GM23338 (cell line): ENCODE measurements around the gene SLC24A4. TPM values are rescaled to one million over a fixed set of nuclear protein-coding genes. Genes with fewer than 3 reads are reported as not detected.

ENCODE experiments used
- ATAC-seq: fragments of 200-7000 bp; cut with Tn5 transposase; 3 replicates; pipeline ENCODE4 v1.9.1; 2020
- DNase-seq: peaks from one replicate; pipeline ENCODE4 v3.0.0-alpha.2; 2015; ENCODE audit warnings: low spot score
- H2AFZ ChIP-seq: fragments of 200-600 bp; sonication (generic); 2 replicates; pipeline ENCODE4 v1.8.0; 2016; ENCODE audit warnings: antibody characterized with exemption, mild to moderate bottlenecking, moderate library complexity
- H3F3A ChIP-seq: fragments of 200-600 bp; sonication (generic); replicated peaks from 2 replicates; pipeline ENCODE4 v1.8.0; 2017; ENCODE audit warnings: antibody characterized with exemption, mixed run types, low read depth
- H3K27ac ChIP-seq: fragments of 200-600 bp; sonication (generic); 2 replicates; pipeline ENCODE4 v1.6.1; 2016; ENCODE audit warnings: low read depth
- H3K27me3 ChIP-seq: fragments of 200-600 bp; sonication (generic); 2 replicates; pipeline ENCODE4 v1.8.0; 2016; ENCODE audit warnings: mild to moderate bottlenecking, mixed run types, moderate library complexity; ENCODE audit not compliant: insufficient read depth
- H3K36me3 ChIP-seq: fragments of 200-600 bp; sonication (generic); 2 replicates; pipeline ENCODE4 v1.8.0; 2016; ENCODE audit warnings: mild to moderate bottlenecking; ENCODE audit not compliant: insufficient read depth
- H3K4me1 ChIP-seq: fragments of 200-600 bp; sonication (generic); 2 replicates; pipeline ENCODE4 v1.8.0; 2016; ENCODE audit warnings: mild to moderate bottlenecking, moderate library complexity; ENCODE audit not compliant: insufficient read depth
- H3K4me2 ChIP-seq: fragments of 200-600 bp; sonication (generic); 2 replicates; pipeline ENCODE4 v1.7.1; 2017; ENCODE audit warnings: mixed run types
- H3K4me3 ChIP-seq: fragments of 200-600 bp; sonication (generic); 2 replicates; pipeline ENCODE4 v1.6.1; 2016; ENCODE audit warnings: mixed run types
- H3K79me2 ChIP-seq: fragments of 200-600 bp; sonication (generic); replicated peaks from 2 replicates; pipeline ENCODE4 v1.8.0; 2017; ENCODE audit warnings: mild to moderate bottlenecking; ENCODE audit not compliant: insufficient read depth
- H3K9me2 ChIP-seq: fragments of 200-600 bp; sonication (generic); 2 replicates; pipeline ENCODE4 v1.8.0; 2017; ENCODE audit not compliant: insufficient read depth
- H4K20me1 ChIP-seq: fragments of 200-600 bp; sonication (generic); replicated peaks from 2 replicates; pipeline ENCODE4 v1.8.0; 2017; ENCODE audit warnings: mild to moderate bottlenecking; ENCODE audit not compliant: insufficient read depth
- H3K27ac Mint-ChIP-seq: 2 replicates; pipeline ENCODE4 v1.8.0; 2020; ENCODE audit warnings: inconsistent platforms, mild to moderate bottlenecking, moderate library complexity, mixed read lengths
- H3K27me3 Mint-ChIP-seq: 3 replicates; pipeline ENCODE4 v1.8.0; 2022; ENCODE audit warnings: low read depth, mild to moderate bottlenecking, moderate library complexity, mixed read lengths, inconsistent platforms; ENCODE audit not compliant: insufficient read depth, poor library complexity
- H3K36me3 Mint-ChIP-seq: 3 replicates; pipeline ENCODE4 v1.8.0; 2021; ENCODE audit warnings: low read depth, mild to moderate bottlenecking, inconsistent platforms, moderate library complexity, mixed read lengths
- H3K4me1 Mint-ChIP-seq: 3 replicates; pipeline ENCODE4 v1.8.0; 2020; ENCODE audit warnings: mild to moderate bottlenecking, inconsistent platforms, mixed read lengths
- H3K4me3 Mint-ChIP-seq: 3 replicates; pipeline ENCODE4 v1.8.0; 2021; ENCODE audit warnings: moderate library complexity, mild to moderate bottlenecking, inconsistent platforms, mixed read lengths
- H3K9me3 Mint-ChIP-seq: 3 replicates; pipeline ENCODE4 v1.8.0; 2020; ENCODE audit warnings: moderate library complexity, mild to moderate bottlenecking, inconsistent platforms, mixed read lengths
- EZH2 ChIP-seq: fragments of 200-600 bp; sonication (generic); IDR thresholded peaks from one replicate; pipeline ENCODE4 v1.8.0; 2017; ENCODE audit warnings: antibody characterized with exemption, mild to moderate bottlenecking, low read depth; ENCODE audit not compliant: unreplicated experiment
- EZH2phosphoT487 ChIP-seq: fragments of 200-600 bp; sonication (generic); IDR thresholded peaks from one replicate; pipeline ENCODE4 v1.8.1; 2018; ENCODE audit warnings: antibody characterized with exemption; ENCODE audit not compliant: unreplicated experiment
- JUNB ChIP-seq: IDR thresholded peaks from one replicate; pipeline ENCODE4 v1.6.1; 2016; ENCODE audit warnings: antibody characterized with exemption; ENCODE audit not compliant: unreplicated experiment
- NANOG ChIP-seq: IDR thresholded peaks from 2 replicates; pipeline ENCODE4 v1.6.1; 2016; ENCODE audit warnings: antibody characterized with exemption, borderline replicate concordance
- POLR2AphosphoS5 ChIP-seq: IDR thresholded peaks from 2 replicates; pipeline ENCODE4 v1.6.1; 2016; ENCODE audit warnings: antibody characterized with exemption, low read depth
- ZNF114 ChIP-seq: fragments of 250-450 bp; sonication (Bioruptor Pico); IDR thresholded peaks from 2 replicates; pipeline ENCODE4 v1.5.0; 2020; ENCODE audit warnings: mild to moderate bottlenecking, moderate library complexity
- polyA plus RNA-seq: library from polyadenylated mRNA; unstranded; fragments of >200 nt; fragmentation: Nextera tagmentation; extraction: Ambion mirVana; gene quantifications from 2 replicates; pipeline ENCODE4 v1.2.1, GENCODE V29; 2016
- total RNA-seq: library from RNA; depleted of rRNA; stranded (reverse); fragments of >200 nt; shearing (Covaris generic); gene quantifications from 2 replicates; pipeline ENCODE4 v1.2.3, GENCODE V29; 2014
- TF ChIP-seq, protein P1 (sequence below): fragments of 250-450 bp; sonication (Bioruptor Pico); IDR thresholded peaks from 2 replicates; pipeline ENCODE4 v1.5.0; 2020; ENCODE audit warnings: mild to moderate bottlenecking, moderate library complexity
- TF ChIP-seq, protein P2 (sequence below): IDR thresholded peaks from one replicate; pipeline ENCODE4 v1.6.1; 2018; ENCODE audit warnings: antibody characterized with exemption; ENCODE audit not compliant: unreplicated experiment
- TF ChIP-seq, protein P3 (sequence below): IDR thresholded peaks from 2 replicates; pipeline ENCODE4 v1.6.1; 2016; ENCODE audit warnings: antibody characterized with exemption

Gene SLC24A4
- total and polyA plus RNA-seq, 2 experiments from 2014 or later: 0.06 to 0.38 TPM

DNA sequence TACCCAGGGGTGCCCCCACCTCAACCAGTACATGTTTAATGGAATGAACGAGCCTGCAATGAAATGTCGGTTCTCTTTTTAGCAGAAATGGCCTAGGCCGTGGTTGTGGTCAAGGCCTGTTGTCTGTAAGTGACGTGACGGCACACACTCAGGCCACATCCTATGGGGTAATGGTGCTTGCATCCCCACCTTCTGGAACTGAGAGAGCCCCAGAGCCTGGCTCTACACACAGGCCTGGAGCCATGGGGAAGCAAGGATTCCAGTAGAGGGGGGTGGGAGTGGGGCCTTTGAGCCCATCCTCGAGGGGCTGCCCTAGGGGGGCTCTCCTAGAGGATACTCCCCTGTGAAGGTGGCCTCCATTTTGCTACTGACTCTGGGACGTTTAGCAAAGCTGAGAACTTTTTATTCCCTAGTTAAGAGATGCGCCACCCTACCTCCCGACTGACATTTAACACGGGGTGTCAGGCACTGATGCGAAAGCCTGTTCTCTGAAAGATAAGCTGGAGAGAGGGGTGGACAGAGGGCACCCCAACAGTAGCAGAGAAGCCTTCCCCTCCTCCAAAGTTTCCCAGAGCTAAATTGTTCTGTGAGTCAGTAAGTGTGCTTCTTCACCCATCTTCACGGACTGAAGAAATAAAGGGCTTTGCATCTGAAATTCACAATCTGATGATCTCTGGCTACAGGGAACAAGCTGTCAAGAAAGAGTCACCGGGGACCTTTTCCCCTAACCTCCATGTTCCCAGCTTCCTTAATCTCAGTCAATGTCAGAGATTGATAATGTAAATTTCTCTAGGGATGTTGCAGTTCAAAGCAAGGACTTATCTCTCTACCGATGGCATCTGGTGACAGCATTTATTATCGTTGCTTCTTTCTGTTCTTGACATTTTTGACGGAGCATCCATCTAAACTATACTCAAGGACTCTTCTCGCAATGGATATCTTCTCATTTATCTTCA is 197.4 kb downstream of the SLC24A4 start (continued):
- TF ChIP-seq, protein P1, sequence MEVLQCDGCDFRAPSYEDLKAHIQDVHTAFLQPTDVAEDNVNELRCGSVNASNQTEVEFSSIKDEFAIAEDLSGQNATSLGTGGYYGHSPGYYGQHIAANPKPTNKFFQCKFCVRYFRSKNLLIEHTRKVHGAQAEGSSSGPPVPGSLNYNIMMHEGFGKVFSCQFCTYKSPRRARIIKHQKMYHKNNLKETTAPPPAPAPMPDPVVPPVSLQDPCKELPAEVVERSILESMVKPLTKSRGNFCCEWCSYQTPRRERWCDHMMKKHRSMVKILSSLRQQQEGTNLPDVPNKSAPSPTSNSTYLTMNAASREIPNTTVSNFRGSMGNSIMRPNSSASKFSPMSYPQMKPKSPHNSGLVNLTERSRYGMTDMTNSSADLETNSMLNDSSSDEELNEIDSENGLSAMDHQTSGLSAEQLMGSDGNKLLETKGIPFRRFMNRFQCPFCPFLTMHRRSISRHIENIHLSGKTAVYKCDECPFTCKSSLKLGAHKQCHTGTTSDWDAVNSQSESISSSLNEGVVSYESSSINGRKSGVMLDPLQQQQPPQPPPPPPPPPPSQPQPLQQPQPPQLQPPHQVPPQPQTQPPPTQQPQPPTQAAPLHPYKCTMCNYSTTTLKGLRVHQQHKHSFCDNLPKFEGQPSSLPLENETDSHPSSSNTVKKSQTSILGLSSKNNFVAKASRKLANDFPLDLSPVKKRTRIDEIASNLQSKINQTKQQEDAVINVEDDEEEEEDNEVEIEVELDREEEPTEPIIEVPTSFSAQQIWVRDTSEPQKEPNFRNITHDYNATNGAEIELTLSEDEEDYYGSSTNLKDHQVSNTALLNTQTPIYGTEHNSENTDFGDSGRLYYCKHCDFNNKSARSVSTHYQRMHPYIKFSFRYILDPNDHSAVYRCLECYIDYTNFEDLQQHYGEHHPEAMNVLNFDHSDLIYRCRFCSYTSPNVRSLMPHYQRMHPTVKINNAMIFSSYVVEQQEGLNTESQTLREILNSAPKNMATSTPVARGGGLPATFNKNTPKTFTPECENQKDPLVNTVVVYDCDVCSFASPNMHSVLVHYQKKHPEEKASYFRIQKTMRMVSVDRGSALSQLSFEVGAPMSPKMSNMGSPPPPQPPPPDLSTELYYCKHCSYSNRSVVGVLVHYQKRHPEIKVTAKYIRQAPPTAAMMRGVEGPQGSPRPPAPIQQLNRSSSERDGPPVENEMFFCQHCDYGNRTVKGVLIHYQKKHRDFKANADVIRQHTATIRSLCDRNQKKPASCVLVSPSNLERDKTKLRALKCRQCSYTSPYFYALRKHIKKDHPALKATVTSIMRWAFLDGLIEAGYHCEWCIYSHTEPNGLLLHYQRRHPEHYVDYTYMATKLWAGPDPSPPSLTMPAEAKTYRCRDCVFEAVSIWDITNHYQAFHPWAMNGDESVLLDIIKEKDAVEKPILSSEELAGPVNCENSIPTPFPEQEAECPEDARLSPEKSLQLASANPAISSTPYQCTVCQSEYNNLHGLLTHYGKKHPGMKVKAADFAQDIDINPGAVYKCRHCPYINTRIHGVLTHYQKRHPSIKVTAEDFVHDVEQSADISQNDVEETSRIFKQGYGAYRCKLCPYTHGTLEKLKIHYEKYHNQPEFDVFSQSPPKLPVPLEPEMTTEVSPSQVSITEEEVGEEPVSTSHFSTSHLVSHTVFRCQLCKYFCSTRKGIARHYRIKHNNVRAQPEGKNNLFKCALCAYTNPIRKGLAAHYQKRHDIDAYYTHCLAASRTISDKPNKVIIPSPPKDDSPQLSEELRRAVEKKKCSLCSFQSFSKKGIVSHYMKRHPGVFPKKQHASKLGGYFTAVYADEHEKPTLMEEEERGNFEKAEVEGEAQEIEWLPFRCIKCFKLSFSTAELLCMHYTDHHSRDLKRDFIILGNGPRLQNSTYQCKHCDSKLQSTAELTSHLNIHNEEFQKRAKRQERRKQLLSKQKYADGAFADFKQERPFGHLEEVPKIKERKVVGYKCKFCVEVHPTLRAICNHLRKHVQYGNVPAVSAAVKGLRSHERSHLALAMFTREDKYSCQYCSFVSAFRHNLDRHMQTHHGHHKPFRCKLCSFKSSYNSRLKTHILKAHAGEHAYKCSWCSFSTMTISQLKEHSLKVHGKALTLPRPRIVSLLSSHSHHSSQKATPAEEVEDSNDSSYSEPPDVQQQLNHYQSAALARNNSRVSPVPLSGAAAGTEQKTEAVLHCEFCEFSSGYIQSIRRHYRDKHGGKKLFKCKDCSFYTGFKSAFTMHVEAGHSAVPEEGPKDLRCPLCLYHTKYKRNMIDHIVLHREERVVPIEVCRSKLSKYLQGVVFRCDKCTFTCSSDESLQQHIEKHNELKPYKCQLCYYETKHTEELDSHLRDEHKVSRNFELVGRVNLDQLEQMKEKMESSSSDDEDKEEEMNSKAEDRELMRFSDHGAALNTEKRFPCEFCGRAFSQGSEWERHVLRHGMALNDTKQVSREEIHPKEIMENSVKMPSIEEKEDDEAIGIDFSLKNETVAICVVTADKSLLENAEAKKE (CRISPR knock-in tag): no peak
- TF ChIP-seq POLR2AphosphoS5: no peak

DNA sequence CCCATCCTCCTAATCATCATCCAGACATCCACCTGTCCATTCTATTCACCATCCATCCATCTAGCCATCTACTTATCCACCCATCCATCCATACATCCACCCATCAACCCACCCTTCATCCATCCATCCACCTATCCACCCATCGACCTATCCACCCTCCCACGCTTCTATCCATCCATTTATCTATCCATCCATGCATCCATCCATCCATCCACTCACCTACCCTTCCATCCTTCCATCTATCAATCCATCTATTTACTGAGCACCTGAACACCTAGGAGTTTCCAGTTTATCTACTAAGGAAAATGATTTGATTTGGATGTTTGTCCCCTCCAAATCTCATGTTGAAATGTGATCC is 198.1 kb downstream of the SLC24A4 start:
- Mint-ChIP-seq H3K9me3 (no peaks in the 10 kb centered on the region), H3K36me3 (no peaks in the 10 kb centered on the region), H3K27ac (no peak overlapping the region), H3K4me3 (no peak overlapping the region), H3K4me1 (peaks cover 5% of the 10 kb centered on the region; the same call in 2 of the 3 replicates), H3K27me3 (peaks cover 13% of the 10 kb centered on the region)
- Histone ChIP-seq H3K36me3 (no peaks in the 10 kb centered on the region), H3K9me2 (no peaks in the 10 kb centered on the region), H3K4me1 (no peaks in the 10 kb centered on the region), H2AFZ (no peak overlapping the region), H3K79me2 (no peaks in the 10 kb centered on the region), H3K4me2 (no peak overlapping the region), H3K27me3 (peaks cover 2% of the 10 kb centered on the region), H4K20me1 (no peaks in the 10 kb centered on the region), H3K4me3 (no peak overlapping the region), H3F3A (no peaks in the 10 kb centered on the region), H3K27ac (no peak overlapping the region)
- ATAC-seq (no peak), DNase-seq (no peak)
- TF ChIP-seq NANOG: no peak
- TF ChIP-seq, protein P2, sequence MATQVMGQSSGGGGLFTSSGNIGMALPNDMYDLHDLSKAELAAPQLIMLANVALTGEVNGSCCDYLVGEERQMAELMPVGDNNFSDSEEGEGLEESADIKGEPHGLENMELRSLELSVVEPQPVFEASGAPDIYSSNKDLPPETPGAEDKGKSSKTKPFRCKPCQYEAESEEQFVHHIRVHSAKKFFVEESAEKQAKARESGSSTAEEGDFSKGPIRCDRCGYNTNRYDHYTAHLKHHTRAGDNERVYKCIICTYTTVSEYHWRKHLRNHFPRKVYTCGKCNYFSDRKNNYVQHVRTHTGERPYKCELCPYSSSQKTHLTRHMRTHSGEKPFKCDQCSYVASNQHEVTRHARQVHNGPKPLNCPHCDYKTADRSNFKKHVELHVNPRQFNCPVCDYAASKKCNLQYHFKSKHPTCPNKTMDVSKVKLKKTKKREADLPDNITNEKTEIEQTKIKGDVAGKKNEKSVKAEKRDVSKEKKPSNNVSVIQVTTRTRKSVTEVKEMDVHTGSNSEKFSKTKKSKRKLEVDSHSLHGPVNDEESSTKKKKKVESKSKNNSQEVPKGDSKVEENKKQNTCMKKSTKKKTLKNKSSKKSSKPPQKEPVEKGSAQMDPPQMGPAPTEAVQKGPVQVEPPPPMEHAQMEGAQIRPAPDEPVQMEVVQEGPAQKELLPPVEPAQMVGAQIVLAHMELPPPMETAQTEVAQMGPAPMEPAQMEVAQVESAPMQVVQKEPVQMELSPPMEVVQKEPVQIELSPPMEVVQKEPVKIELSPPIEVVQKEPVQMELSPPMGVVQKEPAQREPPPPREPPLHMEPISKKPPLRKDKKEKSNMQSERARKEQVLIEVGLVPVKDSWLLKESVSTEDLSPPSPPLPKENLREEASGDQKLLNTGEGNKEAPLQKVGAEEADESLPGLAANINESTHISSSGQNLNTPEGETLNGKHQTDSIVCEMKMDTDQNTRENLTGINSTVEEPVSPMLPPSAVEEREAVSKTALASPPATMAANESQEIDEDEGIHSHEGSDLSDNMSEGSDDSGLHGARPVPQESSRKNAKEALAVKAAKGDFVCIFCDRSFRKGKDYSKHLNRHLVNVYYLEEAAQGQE: no peak
- TF ChIP-seq JUNB: no peak
- no peak for TF ChIP-seq EZH2
- no peak for TF ChIP-seq ZNF114 (CRISPR knock-in tag)
- no peak for TF ChIP-seq EZH2phosphoT487
- TF ChIP-seq, protein P3, sequence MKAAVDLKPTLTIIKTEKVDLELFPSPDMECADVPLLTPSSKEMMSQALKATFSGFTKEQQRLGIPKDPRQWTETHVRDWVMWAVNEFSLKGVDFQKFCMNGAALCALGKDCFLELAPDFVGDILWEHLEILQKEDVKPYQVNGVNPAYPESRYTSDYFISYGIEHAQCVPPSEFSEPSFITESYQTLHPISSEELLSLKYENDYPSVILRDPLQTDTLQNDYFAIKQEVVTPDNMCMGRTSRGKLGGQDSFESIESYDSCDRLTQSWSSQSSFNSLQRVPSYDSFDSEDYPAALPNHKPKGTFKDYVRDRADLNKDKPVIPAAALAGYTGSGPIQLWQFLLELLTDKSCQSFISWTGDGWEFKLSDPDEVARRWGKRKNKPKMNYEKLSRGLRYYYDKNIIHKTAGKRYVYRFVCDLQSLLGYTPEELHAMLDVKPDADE: no peak
